NCI-H748 treated with DMSO at 0.1 percent for 48 hours (cell line): ENCODE data around the gene FOSL2.

Source experiments
- DNase-seq: peaks from one replicate; lab custom pipeline; 2025; lab: John Stamatoyannopoulos, UW

Gene FOSL2

GRCh38 chr2:28375236-28375635, 17.4 kb upstream of the FOSL2 start:
- no peak for DNase-seq

- DNase-seq, result no peak
Measured at GRCh38 chr2:28375742-28376631, 16.7 kb upstream of the FOSL2 start.

GRCh38 chr2:28377195-28377816, 15.4 kb upstream of the FOSL2 start:
- no peak for DNase-seq

DNA sequence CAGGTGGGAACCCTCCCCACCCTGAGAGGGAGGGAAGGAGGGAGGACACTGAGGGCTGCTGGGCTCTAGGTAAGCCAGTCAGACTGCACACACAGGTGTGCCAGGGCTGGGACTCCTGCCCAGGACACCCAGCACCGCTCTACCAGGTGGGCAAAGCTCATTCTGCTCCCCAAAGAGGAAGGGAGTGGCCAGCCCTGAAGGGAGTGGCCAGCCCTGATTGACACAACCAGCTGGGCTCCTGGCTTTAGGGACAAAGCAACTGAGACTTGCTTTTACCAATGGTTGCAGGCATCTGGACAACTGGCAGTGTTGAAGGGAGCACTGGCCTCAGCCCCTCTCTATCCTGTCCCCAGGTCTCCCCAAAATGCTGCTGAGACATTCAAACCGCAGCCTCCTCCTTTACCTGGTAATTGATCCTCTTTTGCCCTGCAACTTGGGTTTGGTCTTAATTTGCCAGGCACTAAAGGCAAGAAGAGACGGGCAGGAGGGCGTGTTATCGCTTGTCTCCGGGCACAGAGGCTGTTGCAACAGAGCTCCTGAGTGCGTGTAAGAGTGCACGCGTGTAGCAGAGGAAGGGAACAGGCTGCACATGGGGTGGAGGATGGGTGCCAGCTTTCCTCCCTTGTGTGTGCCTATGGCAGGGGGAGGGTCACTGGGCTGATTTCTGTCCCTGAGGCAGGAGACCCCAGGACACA, 14.5 kb upstream of the FOSL2 start:
- DNase-seq, result no peak

DNA sequence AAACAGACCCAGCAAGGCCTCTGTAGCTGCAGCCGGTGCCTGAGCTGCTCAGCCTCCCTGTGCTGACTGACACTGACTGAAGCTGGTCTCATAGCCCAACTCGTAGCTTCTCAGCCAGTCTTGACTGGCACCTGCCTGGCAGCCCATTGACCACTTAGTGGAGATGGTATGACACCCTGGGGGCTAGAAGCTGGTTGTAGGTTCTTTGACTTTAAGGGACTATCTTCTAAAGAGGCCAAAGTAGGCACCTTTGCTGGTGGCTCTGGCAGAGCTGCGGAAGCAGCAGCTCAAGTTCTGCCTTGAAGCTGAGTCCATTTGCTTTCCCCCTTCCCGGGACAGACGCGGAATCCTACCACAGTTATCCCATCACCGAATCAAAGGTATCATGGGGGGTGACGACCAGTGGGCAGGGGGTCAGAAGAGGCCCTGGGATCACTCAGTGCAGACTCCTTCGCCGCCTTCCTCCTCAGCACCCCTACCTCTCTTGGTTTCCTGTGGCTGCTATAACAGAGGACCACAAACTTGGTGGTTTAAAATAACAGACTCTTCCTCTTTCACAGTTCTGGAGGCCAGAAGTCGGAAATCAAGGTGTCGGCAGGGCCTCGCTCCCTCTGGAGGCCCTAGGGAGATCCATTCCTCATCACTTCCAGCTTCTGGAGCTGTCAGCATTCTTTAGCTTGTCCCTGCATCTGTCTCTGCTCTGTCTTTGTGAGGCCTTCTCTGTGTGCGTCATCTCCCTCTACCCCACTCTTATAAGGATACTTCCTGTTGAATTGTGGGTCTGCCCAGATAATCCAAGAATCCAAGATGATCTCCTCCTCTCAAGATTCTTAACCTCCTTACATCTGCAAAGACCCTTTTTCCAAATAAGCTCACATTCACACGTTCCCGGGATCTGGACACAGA, 13.7 kb upstream of the FOSL2 start:
- DNase-seq, result no peak

DNA sequence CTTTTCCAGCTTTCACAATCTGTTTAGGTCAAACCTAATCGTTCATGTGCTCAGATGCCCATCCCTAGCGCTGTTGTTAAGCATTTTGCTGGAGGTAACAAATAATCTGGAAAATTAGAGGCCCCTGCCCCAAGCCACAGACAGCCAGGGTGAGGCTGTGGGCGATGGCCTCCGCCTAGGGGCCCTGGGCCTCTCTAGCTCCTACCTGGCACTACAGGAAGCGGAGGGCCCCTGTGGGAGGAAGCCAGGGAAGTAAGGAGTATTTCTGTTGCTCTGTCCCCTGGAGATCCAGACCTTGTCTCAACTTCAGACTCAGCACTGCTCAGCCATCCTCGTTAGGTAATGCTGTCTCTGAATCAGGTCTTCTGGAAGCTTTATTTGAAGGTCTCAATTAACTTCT, 12.4 kb upstream of the FOSL2 start:
- DNase-seq, result no peak

DNA sequence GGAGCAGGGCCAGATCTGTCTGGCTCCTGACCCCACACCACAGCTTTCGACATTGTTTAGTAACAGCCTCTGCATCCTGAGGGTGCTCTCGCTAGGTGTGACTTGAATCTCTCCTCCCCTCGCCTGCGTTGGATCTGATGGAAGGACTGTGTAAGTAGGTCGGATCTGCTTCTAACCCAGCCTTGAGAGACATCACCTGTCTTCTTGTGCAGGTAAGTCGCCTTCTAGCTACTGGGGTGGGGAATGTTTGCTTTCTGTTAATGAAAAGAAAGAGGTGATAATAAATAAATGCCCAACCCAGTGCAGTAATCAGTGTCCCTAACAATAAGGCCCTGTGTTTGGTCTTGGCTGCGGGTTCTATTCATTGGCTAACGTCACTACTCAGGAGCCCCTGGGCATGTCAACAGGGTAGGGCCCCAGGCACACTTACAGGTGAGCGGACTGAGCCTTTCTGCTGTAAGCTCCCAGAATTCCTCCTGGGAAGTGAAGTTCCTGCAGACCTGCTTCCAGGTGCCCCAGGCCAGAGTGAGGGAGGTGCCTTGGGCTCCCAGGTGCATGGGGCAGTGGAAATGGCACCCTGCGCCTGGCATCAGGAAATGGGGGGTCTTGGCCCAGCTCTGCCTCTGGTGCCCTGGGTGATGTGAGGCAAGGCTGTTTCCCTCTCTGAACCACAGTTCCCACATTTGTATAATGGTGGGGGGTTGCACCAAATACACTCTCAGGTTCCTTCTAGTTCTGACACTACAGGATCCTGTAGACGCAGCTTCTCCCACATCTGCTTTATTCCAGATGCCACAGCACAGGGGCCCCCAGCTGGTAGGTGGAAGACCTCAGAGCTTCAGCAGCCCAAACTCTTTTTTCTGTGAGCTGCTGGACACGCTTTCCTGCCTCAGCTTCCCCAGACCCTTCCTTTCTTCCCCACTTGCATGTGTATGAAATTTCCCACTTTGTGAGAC, 11.2 kb upstream of the FOSL2 start:
- no peak for DNase-seq

- no peak for DNase-seq
Measured at GRCh38 chr2:28382755-28383154, 9.9 kb upstream of the FOSL2 start.

DNA sequence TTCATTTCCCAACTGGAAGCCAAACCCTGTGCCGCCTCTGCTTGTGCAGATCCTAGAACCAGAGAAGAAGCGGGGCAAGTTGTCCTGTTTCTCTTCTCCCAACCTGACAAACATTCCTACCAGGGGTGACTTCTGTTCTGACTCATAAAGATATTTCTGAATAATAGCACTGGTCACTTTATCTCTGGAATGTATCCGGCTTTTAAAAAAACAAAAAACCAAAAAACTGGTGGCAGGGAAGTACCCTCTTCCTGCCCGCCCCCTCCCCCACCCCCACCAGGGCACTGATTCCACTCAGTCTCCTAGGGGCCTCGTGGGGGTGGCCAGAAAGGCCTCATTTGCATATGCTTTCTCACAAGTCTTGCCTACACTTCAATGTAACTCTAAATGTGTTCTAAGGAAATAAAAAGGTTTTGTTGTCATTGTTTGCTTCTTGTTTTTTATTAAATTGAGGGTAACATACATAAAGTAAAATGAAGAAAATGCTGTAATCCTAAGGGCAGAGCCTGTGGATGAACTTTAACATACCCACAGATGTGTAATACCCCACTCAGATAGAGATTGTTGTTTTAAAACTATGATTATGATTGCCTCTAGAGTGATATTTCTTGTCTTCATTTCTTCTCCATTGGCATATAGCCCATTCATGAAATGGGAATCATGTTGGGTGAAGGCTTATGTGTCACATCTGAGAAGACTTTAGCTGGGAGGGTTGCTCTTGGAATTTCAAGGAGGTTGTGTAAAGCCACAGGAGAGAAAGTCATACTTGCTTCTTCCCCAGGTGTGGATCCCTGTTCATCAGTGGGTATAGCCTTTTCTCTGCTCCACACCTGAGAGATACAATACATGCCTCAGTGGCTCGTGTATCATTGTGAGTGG, 5.3 kb upstream of the FOSL2 start:
- DNase-seq, result no peak

DNA sequence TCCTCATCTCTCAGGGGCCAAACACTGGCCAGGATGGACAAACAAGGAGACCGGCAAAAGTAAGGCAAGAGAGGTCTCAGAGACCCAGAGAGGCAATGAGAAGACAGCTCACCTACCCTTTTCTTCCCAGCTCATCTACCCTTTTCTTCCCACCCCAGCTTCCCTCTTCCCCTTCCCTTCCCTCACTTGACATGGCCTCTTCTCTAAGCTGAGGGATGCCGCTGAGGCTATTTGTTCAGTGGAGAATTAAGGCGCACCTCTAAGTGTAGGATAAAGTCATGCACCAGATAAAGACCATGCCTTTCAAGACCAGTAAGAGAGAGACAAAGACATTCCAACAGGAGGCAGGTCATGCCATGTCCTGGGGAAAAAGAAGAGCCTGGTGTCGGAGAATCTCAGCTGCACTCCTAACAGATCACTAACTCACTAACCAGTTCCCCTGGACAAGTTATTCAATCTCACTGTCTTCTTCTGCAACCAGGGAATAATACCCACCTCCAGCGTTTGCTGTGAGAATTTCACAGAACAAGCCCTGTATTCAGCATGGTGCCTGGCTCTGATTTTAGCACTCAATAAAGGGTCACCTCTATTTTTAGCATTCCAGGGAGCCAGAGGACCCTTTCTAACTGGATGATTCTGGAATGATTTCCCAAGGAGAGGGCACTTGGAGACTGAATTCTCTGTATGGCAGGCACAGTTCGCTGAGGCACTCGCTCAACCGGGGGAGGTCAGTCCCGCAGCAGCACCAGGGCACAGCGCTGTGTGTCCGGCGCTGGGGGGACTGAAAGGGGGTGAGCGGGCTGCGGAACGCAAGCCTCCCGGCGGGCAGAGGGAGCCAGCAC, 3.0 kb upstream of the FOSL2 start:
- DNase-seq, result no peak

- DNase-seq, result no peak
Measured at GRCh38 chr2:28390241-28390745, 2.4 kb upstream of the FOSL2 start.

GRCh38 chr2:28390746-28391563, 1.7 kb upstream of the FOSL2 start:
- no peak for DNase-seq

- DNase-seq, result peak; percentile 32
Measured at GRCh38 chr2:28391564-28392296, 928 bp upstream of the FOSL2 start.

GRCh38 chr2:28393114-28393836, 617 bp downstream of the FOSL2 start:
- peak; percentile 49 for DNase-seq

DNA sequence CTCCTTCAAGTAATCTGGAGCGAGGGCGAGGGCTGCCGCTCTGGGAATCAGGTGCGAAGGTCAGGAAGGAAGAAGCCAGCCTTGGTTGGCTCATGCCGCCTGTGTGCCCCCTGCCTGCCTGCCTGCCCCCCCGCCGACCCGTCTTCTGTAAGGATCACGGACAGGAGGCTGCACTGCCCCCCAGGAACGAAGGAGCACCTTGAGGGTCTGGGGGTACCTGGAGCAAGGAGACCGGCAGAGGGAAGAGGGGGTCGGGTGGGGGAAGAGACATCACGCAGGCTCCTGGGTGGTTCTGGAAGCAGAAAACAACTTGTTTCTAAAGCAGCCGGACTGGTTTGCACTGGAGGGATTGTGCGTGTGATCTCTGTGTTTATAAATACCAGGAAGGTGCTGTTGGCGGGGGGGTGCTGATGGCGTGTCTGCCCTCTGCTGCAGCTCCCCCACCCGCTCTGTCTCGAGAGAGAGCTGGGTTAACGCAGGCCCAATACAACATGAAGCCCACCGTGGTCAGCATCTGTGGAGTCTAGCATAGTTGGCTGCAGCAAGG, 1.7 kb downstream of the FOSL2 start:
- DNase-seq, result peak; percentile 18

DNA sequence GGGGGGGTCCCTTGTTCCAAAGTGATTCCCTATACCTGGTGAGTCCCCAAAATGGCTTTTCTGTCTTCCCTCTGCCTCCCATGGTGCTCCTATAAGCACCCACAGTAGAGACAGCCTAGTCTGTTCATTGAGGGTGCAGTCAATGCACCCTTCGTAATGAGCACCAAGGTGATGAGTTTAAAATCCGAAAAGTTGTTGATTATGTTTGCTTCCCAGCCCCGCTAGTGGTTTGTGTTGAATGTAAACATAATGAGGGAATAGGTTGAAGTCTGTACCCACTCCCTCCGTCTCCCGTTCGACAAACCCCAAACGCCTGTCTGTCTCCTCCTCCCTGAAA, 2.3 kb downstream of the FOSL2 start:
- DNase-seq, result no peak
